Measurements from ENCODE around the gene ZNF337. TPM values are rescaled to one million over a fixed set of nuclear protein-coding genes. Genes with fewer than 3 reads are reported as not detected.
"Not testable (repeated sequence)": the region's sequence is repeated elsewhere in the genome, so short reads cannot be mapped to it uniquely, and the experiment has no call there.

The ZNF337 gene
- 10 to 100 TPM; 15.0 to 19.3 TPM for total RNA-seq

GRCh38 chr20:25696371-25697131, at the start of gene ZNF337:
ZNF337 (minus strand) TSS chr20:25696853; CDS start chr20:25686417, 10,436 bp downstream.
- Mint-ChIP-seq H3K9me3 (no peaks in the 10 kb centered on the region), H3K4me3 (peak within 1 kb of the TSS; percentile 90), H3K4me1 (peaks cover 19% of the 10 kb centered on the region), H3K36me3 (ENCODE audit: low read depth) (peaks cover 10% of the 10 kb centered on the region), H3K27ac (peak within 1 kb of the TSS; percentile 90), H3K27me3 (no peaks in the 10 kb centered on the region)
- peak; percentile 98 for ATAC-seq (replicated peaks)

- H3K4me1 Mint-ChIP-seq = no peaks in the 10 kb centered on the region
- peak overlapping the region; percentile 10 for H3K27ac Mint-ChIP-seq
- H3K36me3 Mint-ChIP-seq (ENCODE audit: low read depth) = no peaks in the 10 kb centered on the region
- H3K9me3 Mint-ChIP-seq = no peaks in the 10 kb centered on the region
- no peak for ATAC-seq (replicated peaks)
- no peaks in the 10 kb centered on the region for H3K27me3 Mint-ChIP-seq
- no peak overlapping the region for H3K4me3 Mint-ChIP-seq
These were observed 49.1 kb upstream of the ZNF337 start for GRCh38 chr20:25745738-25746137.

GRCh38 chr20:25745100-25745499, 48.4 kb upstream of the ZNF337 start:
- no peaks in the 10 kb centered on the region for H3K27me3 Mint-ChIP-seq
- H3K9me3 Mint-ChIP-seq = no peaks in the 10 kb centered on the region
- H3K36me3 Mint-ChIP-seq (ENCODE audit: low read depth) = no peaks in the 10 kb centered on the region
- no peak for ATAC-seq (replicated peaks)
- peak overlapping the region; percentile 10 for H3K27ac Mint-ChIP-seq
- H3K4me1 Mint-ChIP-seq = peaks cover 5% of the 10 kb centered on the region
- no peak overlapping the region for H3K4me3 Mint-ChIP-seq

DNA sequence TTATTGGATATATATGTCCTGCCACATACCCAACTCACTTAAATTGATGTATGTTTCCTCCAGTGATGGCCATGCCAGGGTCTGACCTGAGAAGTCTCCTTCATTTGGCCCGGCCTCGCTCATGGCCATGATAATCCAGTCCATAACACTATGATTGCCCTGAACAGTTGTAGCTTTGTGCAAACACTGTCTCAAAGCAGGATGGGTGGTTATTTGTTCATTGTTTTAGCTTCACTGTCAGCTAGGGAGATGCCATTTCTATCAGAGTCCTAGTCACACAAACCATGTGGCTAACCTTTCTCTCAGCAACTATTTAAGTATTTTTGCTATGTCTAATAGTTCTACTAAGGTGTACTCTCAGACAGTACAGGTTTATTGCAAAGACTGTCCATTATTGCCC, 47.6 kb upstream of the ZNF337 start:
- H3K36me3 Mint-ChIP-seq (ENCODE audit: low read depth) = no peaks in the 10 kb centered on the region
- H3K4me1 Mint-ChIP-seq = peaks cover 13% of the 10 kb centered on the region
- ATAC-seq (replicated peaks) = no peak
- H3K4me3 Mint-ChIP-seq = no peak overlapping the region
- peaks cover 3% of the 10 kb centered on the region for H3K9me3 Mint-ChIP-seq
- no peaks in the 10 kb centered on the region for H3K27me3 Mint-ChIP-seq
- H3K27ac Mint-ChIP-seq = no peak overlapping the region

- peaks cover 17% of the 10 kb centered on the region for H3K4me1 Mint-ChIP-seq
- H3K4me3 Mint-ChIP-seq = no peak overlapping the region
- H3K36me3 Mint-ChIP-seq (ENCODE audit: low read depth) = no peaks in the 10 kb centered on the region
- no peaks in the 10 kb centered on the region for H3K27me3 Mint-ChIP-seq
- H3K27ac Mint-ChIP-seq = no peak overlapping the region
- ATAC-seq (replicated peaks) = no peak
- peaks cover 3% of the 10 kb centered on the region for H3K9me3 Mint-ChIP-seq
These were observed 44.4 kb upstream of the ZNF337 start for GRCh38 chr20:25741088-25741487.

- no peaks in the 10 kb centered on the region for H3K27me3 Mint-ChIP-seq
- H3K9me3 Mint-ChIP-seq = peaks cover 3% of the 10 kb centered on the region
- H3K36me3 Mint-ChIP-seq (ENCODE audit: low read depth) = no peaks in the 10 kb centered on the region
- H3K4me3 Mint-ChIP-seq = peak overlapping the region; percentile 55
- ATAC-seq (replicated peaks) = peak; percentile 85
- peak overlapping the region; percentile 76 for H3K27ac Mint-ChIP-seq
- H3K4me1 Mint-ChIP-seq = peaks cover 17% of the 10 kb centered on the region
These were observed 43.1 kb upstream of the ZNF337 start for GRCh38 chr20:25739615-25740320.

GRCh38 chr20:25738198-25738597, 41.5 kb upstream of the ZNF337 start:
- Mint-ChIP-seq H3K27ac (no peak overlapping the region), H3K9me3 (peaks cover 3% of the 10 kb centered on the region), H3K36me3 (ENCODE audit: low read depth) (no peaks in the 10 kb centered on the region), H3K27me3 (no peaks in the 10 kb centered on the region), H3K4me3 (no peak overlapping the region), H3K4me1 (peaks cover 17% of the 10 kb centered on the region)
- no peak for ATAC-seq (replicated peaks)

- Mint-ChIP-seq H3K27me3 (no peaks in the 10 kb centered on the region), H3K36me3 (ENCODE audit: low read depth) (no peaks in the 10 kb centered on the region), H3K4me1 (peaks cover under 1% of the 10 kb centered on the region), H3K9me3 (no peaks in the 10 kb centered on the region), H3K27ac (no peak overlapping the region), H3K4me3 (no peak overlapping the region)
- no peak for ATAC-seq (replicated peaks)
These were observed 37.2 kb upstream of the ZNF337 start for GRCh38 chr20:25733903-25734302.

GRCh38 chr20:25730862-25731261, 34.2 kb upstream of the ZNF337 start:
- Mint-ChIP-seq H3K9me3 (peaks cover 8% of the 10 kb centered on the region), H3K27me3 (no peaks in the 10 kb centered on the region), H3K4me3 (no peak overlapping the region), H3K36me3 (ENCODE audit: low read depth) (no peaks in the 10 kb centered on the region), H3K27ac (no peak overlapping the region), H3K4me1 (peaks cover 3% of the 10 kb centered on the region)
- no peak for ATAC-seq (replicated peaks)

DNA sequence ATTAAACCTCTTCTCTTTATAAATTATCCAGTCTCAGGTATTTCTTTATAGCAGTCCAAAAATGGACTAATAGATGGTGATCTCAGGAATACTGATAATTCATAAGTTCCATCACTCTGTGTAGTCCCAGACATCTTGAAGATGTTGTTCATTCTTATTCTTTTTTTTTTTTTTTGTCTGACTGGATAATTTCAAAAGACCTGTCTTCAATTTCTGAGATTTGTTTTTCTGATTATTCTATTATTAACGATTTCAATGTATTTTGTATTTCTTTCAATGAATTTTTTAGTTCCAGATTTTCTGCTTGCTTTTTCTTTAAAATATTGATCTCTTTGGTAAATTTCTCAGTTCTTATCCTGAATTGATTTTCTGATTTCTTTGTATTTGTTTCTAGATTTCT, 29.7 kb upstream of the ZNF337 start:
- Mint-ChIP-seq H3K4me3 (no peak overlapping the region), H3K27me3 (no peaks in the 10 kb centered on the region), H3K27ac (no peak overlapping the region), H3K36me3 (ENCODE audit: low read depth) (no peaks in the 10 kb centered on the region), H3K4me1 (peaks cover 8% of the 10 kb centered on the region), H3K9me3 (peaks cover 13% of the 10 kb centered on the region)
- ATAC-seq (replicated peaks) = no peak

DNA sequence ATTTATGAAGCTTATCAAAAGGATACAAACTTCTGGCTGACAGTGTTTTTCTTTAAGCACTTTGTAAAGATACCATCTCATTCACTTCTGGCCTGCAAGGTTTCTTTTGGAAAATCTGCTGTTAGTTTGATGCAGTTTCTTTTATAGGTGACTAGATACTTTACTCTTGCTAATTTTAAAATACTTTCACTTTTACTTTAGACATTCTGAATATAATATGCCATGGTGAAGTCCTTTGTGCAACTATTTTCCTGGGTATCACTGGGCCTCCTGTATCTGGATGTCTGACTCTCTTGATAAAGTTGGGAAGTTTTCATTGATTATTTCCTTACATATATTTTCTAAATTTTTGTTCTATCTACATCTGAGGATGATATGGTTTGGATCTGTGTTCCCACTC, 29.0 kb upstream of the ZNF337 start:
- Mint-ChIP-seq H3K4me1 (peaks cover 8% of the 10 kb centered on the region), H3K36me3 (ENCODE audit: low read depth) (no peaks in the 10 kb centered on the region), H3K27me3 (no peaks in the 10 kb centered on the region), H3K9me3 (peaks cover 16% of the 10 kb centered on the region), H3K4me3 (no peak overlapping the region), H3K27ac (peak overlapping the region; percentile 28)
- ATAC-seq (replicated peaks) = no peak

DNA sequence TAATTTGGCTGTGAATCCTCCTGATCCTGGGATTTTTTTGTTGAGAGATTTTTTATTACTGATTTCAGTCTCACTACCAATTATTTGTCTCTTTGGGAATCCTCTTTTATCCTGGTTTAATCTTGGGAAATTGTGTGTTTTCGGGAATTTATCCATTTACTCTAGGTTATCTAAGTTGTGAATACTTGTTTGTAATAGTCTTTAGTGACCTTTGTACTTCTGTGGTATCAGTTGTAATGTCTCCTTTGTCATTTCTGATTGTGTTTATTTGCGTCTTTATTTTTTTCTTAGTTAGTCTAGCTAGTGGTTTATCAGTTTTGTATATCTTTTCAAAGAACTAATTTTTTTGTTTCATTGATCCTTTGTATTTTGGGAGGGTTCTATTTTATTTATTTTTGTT, 27.3 kb upstream of the ZNF337 start:
- no peaks in the 10 kb centered on the region for H3K36me3 Mint-ChIP-seq (ENCODE audit: low read depth)
- no peaks in the 10 kb centered on the region for H3K27me3 Mint-ChIP-seq
- no peak overlapping the region for H3K4me3 Mint-ChIP-seq
- ATAC-seq (replicated peaks) = no peak
- H3K27ac Mint-ChIP-seq = no peak overlapping the region
- H3K4me1 Mint-ChIP-seq = peaks cover 8% of the 10 kb centered on the region
- peaks cover 16% of the 10 kb centered on the region for H3K9me3 Mint-ChIP-seq

DNA sequence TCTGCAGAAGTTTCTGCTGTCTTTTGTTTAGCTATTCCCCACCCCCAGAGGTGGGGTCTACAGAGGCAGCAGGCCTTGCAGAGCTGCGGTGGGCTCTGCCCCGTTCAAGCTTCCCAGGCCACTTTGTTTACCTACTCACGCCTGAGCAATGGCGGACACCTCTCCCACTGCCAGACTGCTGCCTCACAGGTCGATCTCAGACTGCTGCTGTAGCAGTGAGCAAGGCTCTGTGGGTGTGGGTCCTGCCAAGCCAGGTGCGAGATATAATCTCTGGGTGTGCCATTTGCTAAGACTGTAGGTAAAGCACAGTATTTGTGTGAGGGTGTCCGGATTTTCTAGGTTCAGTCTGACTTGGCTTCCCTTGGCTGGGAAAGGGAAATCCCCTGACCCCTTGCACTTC, 23.6 kb upstream of the ZNF337 start:
- peaks cover 16% of the 10 kb centered on the region for H3K9me3 Mint-ChIP-seq
- no peaks in the 10 kb centered on the region for H3K4me1 Mint-ChIP-seq
- ATAC-seq (replicated peaks) = no peak
- H3K27me3 Mint-ChIP-seq = no peaks in the 10 kb centered on the region
- H3K4me3 Mint-ChIP-seq = no peak overlapping the region
- H3K27ac Mint-ChIP-seq = no peak overlapping the region
- no peaks in the 10 kb centered on the region for H3K36me3 Mint-ChIP-seq (ENCODE audit: low read depth)

GRCh38 chr20:25718896-25719809, 22.5 kb upstream of the ZNF337 start:
- ATAC-seq (replicated peaks); H3K4me3 Mint-ChIP-seq; H3K4me1 Mint-ChIP-seq; H3K27ac Mint-ChIP-seq; H3K36me3 Mint-ChIP-seq (ENCODE audit: low read depth); H3K27me3 Mint-ChIP-seq: not testable (repeated sequence)
- peaks cover 16% of the 10 kb centered on the region for H3K9me3 Mint-ChIP-seq

Data from activated T-helper 17 cell treated with anti-CD3 and anti-CD28 coated beads, Interleukin-2, amount 50 U/mL, for 72 hours (primary cell).